HG02943 (cell line): ENCODE results near the gene TNC.

Source experiments
- ATAC-seq: cut with Tn5 transposase; IDR thresholded peaks from one replicate; pipeline ENCODE4 v1.9.1; 2021; ENCODE audit warnings: mild to moderate bottlenecking, low read depth, moderate library complexity; ENCODE audit not compliant: unreplicated experiment

TNC gene

DNA sequence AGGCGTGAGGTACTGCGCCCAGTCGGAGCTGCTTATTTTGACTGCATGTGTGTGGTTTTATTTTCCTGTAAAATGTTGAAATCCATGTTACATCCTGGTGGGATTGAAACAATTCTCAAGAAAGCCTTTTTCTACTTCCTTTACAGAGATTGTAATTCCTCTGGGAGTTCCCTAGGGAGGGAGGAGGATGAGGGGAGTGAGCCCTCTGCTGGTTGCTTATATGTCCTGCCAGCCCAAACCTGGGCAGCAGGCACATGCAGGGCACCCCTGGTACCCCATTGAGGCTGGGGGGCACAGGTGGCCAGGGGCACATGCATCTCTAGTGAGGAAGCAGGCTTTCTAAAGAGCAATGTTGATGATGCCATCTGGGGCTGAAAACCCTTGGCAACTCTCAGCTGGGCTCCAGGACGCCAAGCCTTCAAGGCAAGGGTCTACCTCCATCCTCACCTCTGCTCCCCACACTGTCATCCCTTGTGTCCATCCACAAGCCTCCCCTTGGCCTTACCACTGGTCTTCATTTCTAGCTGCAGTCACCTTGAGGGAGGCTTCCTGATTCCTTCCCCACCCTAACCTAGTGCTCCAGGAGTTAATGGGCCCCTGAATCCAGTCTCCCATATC is 102.8 kb downstream of the TNC start:
- ATAC-seq: no peak

DNA sequence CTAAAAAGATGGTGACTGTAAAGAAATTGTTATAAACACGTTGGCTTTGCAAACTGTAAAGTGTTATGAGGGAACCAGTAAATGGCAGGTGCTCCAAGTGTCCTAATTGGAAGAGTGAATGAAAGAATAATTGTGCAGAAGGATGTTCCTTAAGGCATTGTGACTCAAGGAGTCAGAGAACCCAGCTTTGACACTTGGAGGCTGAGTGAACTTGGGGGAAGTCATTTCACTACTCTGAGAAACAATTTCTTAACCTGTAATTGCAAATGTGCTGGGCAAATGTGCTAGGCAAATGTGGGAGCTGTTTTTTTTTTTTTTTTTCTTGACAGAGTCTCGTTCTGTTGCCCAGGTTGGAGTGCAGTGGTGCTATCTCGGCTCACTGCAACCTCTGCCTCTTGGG is 103.5 kb downstream of the TNC start:
- ATAC-seq: no peak

DNA sequence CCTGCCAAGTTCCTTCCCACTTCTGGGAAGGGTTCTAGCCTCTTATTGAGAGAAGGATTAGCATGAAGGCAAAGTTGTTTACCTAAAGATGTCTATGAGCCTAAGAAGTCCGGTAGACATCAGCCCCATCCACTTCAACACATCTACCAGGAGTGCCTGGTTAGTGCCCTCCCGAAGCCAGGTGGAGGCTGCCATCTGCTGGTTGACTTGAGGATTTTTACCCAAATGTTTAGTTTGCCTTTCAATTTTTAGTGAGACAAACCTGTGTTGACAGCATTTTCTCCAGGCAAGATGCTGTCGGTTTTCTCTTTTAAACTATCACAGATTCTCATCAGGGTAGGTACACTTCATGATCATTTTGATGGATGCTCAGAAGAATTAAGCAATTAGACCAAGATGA is 104.0 kb downstream of the TNC start:
- no peak for ATAC-seq

GRCh38 chr9:115012486-115012885 is 105.5 kb downstream of the TNC start:
- ATAC-seq: no peak

DNA sequence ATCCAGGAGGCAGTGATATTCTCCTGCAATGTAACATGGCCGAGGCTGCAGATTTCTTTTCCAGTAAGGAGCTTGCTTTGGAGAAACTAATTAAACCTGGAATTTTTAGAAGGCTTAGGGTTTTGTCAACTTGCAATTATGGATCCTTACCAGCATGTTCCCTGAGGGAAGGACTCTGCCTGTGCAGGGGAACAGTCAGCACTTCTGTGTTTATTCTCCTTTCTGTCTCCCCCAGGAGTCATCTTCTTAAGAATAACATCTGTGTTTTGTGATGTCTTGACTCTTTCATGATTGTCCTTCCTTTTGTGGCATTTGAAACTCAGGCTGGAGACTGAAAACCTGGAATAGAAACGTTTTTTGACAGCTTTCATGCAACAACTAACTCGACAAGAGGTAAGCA is 107.1 kb downstream of the TNC start:
- ATAC-seq: no peak

GRCh38 chr9:115008536-115009270 is 109.3 kb downstream of the TNC start:
- ATAC-seq: no peak

GRCh38 chr9:115006660-115007059 is 111.3 kb downstream of the TNC start:
- no peak for ATAC-seq

- ATAC-seq: no peak
Measured at GRCh38 chr9:115005322-115005721, 112.6 kb downstream of the TNC start.

DNA sequence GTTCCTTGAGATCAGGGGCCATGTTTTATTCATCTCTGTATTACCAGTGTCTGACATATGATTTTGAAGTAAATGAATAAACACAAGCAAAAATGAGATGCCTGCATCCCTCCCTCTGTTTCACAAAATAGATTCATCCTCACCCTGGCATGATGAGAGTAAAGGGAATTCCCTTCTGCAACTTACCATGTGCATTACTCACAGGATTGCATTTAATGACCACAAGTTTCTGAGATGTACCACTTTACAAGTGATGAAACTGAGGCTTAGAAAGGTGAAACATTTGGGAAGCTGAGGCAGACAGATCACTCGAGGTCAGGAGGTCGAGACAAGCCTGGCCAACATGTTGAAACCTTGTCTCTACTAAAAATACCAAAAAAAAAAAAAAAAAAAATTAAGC is 113.4 kb downstream of the TNC start:
- no peak for ATAC-seq

DNA sequence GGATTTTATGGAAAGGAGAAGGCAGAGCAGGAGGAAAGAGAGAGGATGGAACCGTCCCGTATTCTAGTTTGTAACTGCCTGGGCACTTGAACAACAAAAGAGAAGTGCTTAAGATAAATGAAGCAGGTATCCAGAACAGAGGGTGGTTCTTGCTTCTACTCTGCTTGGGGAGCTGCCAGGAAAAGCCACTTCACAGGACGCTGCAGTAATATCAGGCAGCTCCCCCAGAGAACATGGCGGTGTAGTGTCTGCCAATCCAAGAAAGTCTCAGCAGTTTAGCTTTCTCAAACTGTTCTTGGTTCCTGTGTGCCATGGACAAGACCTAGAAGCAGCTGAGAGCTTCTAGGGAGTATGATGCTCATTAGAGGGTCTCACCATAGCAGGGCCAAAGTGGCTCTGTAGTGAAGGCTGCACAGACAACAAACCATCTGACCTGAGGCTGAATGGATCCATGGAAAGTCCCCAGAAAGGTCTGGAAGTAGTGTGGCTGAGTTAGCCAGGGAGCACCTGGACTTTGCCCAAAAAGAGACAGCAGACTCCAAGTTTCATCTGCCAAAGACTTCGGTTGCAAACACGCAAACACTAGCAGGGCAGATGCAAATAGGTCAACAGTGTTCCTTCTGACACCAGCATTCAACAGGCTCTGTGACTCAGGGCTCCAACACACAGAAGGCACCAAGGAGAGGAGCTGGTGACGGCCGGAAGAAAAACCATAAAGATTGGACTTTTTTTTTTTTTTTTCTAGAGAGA is 115.4 kb downstream of the TNC start:
- no peak for ATAC-seq

GRCh38 chr9:115000217-115000639 is 117.7 kb downstream of the TNC start:
- no peak for ATAC-seq

DNA sequence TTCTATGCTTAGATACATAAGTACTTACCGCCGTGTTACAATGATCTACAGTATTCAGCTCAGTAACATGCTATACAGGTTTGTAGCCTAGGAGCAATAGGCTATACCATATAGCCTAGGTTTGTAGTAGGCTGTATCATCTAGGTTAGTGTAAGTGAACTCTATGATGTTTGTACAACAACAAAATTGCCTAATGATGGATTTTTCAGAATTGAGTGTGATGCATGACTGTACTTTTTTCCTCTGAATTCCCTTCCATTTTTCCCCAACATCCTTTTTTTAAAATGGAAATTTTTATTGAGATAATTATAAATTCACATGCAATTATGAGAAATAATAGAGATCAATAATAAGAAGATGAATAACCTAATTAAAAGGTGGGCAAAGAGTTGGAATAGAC is 119.6 kb downstream of the TNC start:
- no peak for ATAC-seq

- ATAC-seq: no peak
Measured at GRCh38 chr9:114995681-114996221, 122.2 kb downstream of the TNC start.

DNA sequence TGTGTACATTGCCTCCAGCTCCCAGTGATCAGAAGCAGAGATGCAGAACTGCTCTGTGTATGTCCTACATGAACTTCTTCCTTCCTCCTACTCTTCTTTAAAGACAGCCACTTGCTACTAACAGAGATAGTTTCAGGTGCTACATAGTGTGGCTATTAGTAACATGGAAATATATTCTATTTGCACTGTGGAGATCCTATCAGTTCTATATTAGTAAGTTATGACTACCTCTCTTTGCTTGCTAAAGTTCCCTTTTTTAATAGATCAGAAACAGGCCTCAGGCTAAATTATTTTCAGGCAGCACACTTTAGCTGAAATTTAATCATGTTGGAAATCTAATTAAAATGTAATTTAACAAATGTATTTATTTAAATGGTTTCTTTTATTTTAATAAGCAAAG is 123.2 kb downstream of the TNC start:
- no peak for ATAC-seq

- no peak for ATAC-seq
Measured at GRCh38 chr9:114991861-114992260, 126.1 kb downstream of the TNC start.

GRCh38 chr9:114990901-114991300 is 127.1 kb downstream of the TNC start:
- ATAC-seq: no peak

DNA sequence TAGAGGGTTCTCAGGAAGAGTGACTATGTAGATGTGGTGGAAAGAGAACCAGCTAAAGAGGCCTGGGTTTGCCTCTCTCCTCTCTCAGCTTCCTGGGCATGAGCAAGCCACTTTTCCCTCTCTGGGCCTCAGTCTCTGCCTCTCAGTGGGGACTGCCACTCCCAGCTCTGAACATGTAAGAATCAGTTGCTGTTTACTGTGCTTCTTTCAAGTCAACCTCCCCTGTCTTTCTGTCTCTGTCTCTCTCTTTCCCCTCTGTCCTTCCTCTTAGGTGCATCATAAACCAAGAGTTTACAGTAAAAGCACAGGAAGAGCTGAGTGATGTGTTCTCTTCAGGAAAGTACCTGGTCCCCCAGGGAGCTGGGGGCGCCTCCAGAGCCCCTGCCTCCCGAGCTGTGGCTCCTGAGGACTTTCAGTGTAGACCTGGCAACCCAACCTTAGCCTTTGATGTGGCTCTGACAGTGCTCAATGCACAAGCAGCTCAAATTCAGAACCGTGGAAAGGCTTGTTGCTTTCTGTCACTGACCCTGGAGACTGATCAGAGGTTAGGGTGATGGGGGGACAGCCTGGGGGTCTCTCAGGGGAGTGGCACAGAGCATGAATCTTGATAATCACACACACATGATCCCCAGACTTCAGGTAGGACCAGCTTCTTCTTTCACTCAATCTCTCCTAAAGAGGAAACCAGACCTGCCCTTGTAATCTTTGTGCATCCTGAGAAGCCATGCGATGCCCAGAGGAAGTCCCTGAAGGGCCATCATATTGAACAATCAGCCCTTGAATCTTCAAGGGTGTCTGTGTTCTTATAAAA is 128.2 kb downstream of the TNC start:
- no peak for ATAC-seq

GRCh38 chr9:114988962-114989599 is 128.9 kb downstream of the TNC start:
- ATAC-seq: no peak

- no peak for ATAC-seq
Measured at GRCh38 chr9:114987116-114987515, 130.8 kb downstream of the TNC start.

DNA sequence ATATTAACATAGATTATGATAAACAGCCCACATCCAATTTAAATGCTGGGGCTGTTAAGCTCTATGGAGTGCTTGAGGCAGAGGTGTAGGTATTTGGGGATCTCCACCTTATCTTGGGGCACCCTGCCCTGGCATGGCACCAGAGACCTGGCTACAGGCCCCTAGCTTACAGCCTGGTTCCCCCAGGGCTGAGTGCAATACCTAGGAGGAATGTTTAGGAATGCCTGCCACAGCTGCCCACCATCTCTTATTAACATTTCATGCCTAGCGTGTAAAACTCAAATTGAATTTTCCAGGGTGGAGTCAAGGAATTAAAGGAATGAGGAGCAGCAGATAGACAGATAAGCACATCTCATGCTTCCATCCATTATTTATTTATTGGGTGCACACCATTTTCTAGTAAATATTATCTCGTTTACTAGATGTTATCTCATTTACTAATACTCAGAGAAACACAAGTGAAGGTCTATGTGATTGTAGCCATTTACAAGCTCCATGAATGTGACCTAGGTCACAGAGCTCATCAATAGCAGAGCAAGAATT is 131.9 kb downstream of the TNC start:
- ATAC-seq: no peak
